CD8-positive, alpha-beta memory T cell (primary cell): Measurements from ENCODE around the gene BTG4. TPM values are rescaled to one million over a fixed set of nuclear protein-coding genes. Genes with fewer than 3 reads are reported as not detected.
A peak's percentile ranks its signal among the peaks of the same experiment; 100 is the strongest.

Experiments
- CTCF ChIA-PET: fragments of 350-600 bp; sonication (Branson Sonifier 250); formaldehyde crosslinking; loops from one replicate; lab custom pipeline; 2021; ENCODE audit warnings: antibody characterized with exemption; lab: Charles Lee
- POLR2A ChIA-PET: fragments of 350-600 bp; sonication (Branson Sonifier 250); formaldehyde crosslinking; loops from one replicate; lab custom pipeline; 2021; ENCODE audit warnings: antibody characterized with exemption; lab: Charles Lee
- DNase-seq, 5 donors: peaks; one replicate each; pipeline versions ENCODE4 v3.0.0 to v3.0.0-alpha.2; 2020 to 2022; ENCODE audit warnings: mixed read lengths in 1 of 5
- H3K27ac ChIP-seq: one replicate; pipeline ENCODE4 v1.7.0; 2013; ENCODE audit warnings: low read depth, mild to moderate bottlenecking, low read length, moderate library complexity
- H3K27me3 ChIP-seq: 2 replicates; pipeline ENCODE4 v1.7.0; 2013; ENCODE audit warnings: low read length, mild to moderate bottlenecking; ENCODE audit not compliant: insufficient read depth, poor library complexity, severe bottlenecking
- H3K36me3 ChIP-seq: 2 replicates; pipeline ENCODE4 v1.7.0; 2013; ENCODE audit warnings: mild to moderate bottlenecking, low read length, moderate library complexity; ENCODE audit not compliant: insufficient read depth
- H3K4me1 ChIP-seq: 2 replicates; pipeline ENCODE4 v1.7.0; 2013; ENCODE audit warnings: mild to moderate bottlenecking, low read length, moderate library complexity; ENCODE audit not compliant: insufficient read depth
- H3K4me3 ChIP-seq: 2 replicates; pipeline ENCODE4 v1.7.0; 2013; ENCODE audit warnings: mild to moderate bottlenecking, low read length
- H3K9me3 ChIP-seq: 2 replicates; pipeline ENCODE4 v1.7.0; 2013; ENCODE audit warnings: mild to moderate bottlenecking, low read length
- H3K27ac Mint-ChIP-seq, 8 donors: one replicate each; pipeline ENCODE4 v1.8.0; 2020 to 2021; ENCODE audit warnings: mixed read lengths in 8 of 8, mild to moderate bottlenecking in 6 of 8, inconsistent platforms in 3 of 8, moderate library complexity in 3 of 8
- H3K27me3 Mint-ChIP-seq, 2 donors: one replicate each; pipeline ENCODE4 v1.8.0; 2020 to 2021; ENCODE audit warnings: mixed read lengths in 2 of 2, mild to moderate bottlenecking in 1 of 2, moderate library complexity in 1 of 2
- H3K36me3 Mint-ChIP-seq, 3 donors: one replicate each; pipeline ENCODE4 v1.8.0; 2020 to 2021; ENCODE audit warnings: mixed read lengths in 3 of 3, inconsistent platforms in 1 of 3, mild to moderate bottlenecking in 1 of 3
- H3K4me1 Mint-ChIP-seq, 3 donors: one replicate each; pipeline ENCODE4 v1.8.0; 2020 to 2021; ENCODE audit warnings: mixed read lengths in 3 of 3, inconsistent platforms in 1 of 3, mild to moderate bottlenecking in 1 of 3
- H3K4me3 Mint-ChIP-seq, 7 donors: one replicate each; pipeline ENCODE4 v1.8.0; 2020 to 2021; ENCODE audit warnings: mixed read lengths in 7 of 7, mild to moderate bottlenecking in 6 of 7, moderate library complexity in 4 of 7, inconsistent platforms in 2 of 7
- H3K9me3 Mint-ChIP-seq, 5 donors: one replicate each; pipeline ENCODE4 v1.8.0; 2020 to 2022; ENCODE audit warnings: mixed read lengths in 5 of 5, mild to moderate bottlenecking in 3 of 5, moderate library complexity in 2 of 5, inconsistent platforms in 1 of 5
- polyA plus RNA-seq: library from polyadenylated mRNA; unstranded; fragments of 300-500 nt; fragmentation: Illumina TruSeq; gene quantifications from one replicate; pipeline ENCODE4 v1.2.3, GENCODE V29; 2021
- total RNA-seq, 2 experiments: library from RNA; stranded (reverse); gene quantifications; one replicate each; pipeline ENCODE4 v1.2.3, GENCODE V29; 2021

Gene BTG4
- total and polyA plus RNA-seq, 3 experiments from 2014 or later: not detected

DNA sequence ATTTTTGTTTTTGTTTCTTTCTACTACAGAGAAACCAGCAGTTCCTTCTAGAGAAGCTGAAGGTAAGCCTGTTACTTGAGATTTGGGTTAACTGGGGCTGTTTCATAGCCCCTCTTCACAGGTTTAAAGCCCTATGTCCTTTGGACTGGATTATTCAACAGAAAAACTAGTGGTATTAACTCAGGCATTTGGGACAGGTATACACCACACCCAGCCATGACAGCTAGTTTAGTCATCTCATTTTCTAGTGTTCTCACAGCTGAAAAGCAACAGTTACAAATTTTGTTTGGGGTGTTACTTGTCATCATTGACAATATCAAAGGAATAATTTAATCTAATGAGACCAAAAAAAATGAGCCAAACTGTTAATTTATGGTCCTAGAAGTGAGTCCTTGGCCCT lies 42.3 kb upstream of the BTG4 start:
- ChIA-PET POLR2A (interaction anchor here (0.6 kb wide), 1 partner anchor 300 kb away, joined by 3 read pairs; no protein-coding TSS in a partner anchor), CTCF (interaction anchor here (1.2 to 1.7 kb wide), 2 partner anchors 9 to 10 kb away, joined by 3 to 5 read pairs; no protein-coding TSS in a partner anchor)
- H3K4me3 Mint-ChIP-seq: no peak overlapping the region

DNA sequence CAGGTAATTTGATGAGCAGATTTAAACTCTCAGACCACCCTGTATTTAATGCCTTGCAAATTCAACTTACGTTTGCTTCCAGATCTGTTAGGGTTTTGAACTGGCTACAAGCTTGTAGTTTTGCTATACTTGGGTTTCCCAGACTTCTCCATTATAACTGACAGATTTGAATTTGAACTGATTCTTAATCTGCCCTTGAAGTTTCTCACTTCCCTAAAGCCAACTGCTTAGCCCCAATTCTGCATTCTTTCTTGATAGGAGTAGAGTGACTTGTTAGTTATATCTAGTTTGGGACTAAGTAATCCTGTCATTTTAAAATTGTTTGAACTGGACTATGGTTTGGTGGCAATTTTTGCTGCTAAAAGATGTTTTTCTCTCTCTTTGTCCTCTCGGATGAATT lies 38.1 kb upstream of the BTG4 start:
- Mint-ChIP-seq H3K36me3 (no peaks in the 10 kb centered on the region), H3K9me3 (peaks cover 0 to 2% (median 0%) of the 10 kb centered on the region in 5 donors), H3K27ac (peak overlapping the region in 1 of 8 donors; percentile 4), H3K4me1 (no peaks in the 10 kb centered on the region), H3K27me3 (peaks cover 13 to 64% of the 10 kb centered on the region in 2 donors), H3K4me3 (no peak overlapping the region)
- CTCF ChIA-PET: interaction anchor here (1.2 kb wide), 1 partner anchor 10 kb away, joined by 3 read pairs; no protein-coding TSS in a partner anchor
- H3K4me3 ChIP-seq: no peak overlapping the region
- no peak for DNase-seq
- no peaks in the 10 kb centered on the region for H3K36me3 ChIP-seq
- H3K27me3 ChIP-seq: no peaks in the 10 kb centered on the region
- POLR2A ChIA-PET: no interaction called here
- no peaks in the 10 kb centered on the region for H3K9me3 ChIP-seq
- H3K4me1 ChIP-seq: no peaks in the 10 kb centered on the region
- H3K27ac ChIP-seq: no peak overlapping the region

More for the DNA sequence above, 42.3 kb upstream of the BTG4 start:
- Mint-ChIP-seq H3K27ac (no peak overlapping the region), H3K4me1 (no peaks in the 10 kb centered on the region), H3K9me3 (peaks cover 3 to 15% (median 4%) of the 10 kb centered on the region in 5 donors), H3K36me3 (peaks cover 0 to 2% (median 0%) of the 10 kb centered on the region in 3 donors), H3K27me3 (peaks cover 6 to 41% of the 10 kb centered on the region in 2 donors)
- Histone ChIP-seq H3K4me3 (no peak overlapping the region), H3K36me3 (no peaks in the 10 kb centered on the region), H3K9me3 (no peaks in the 10 kb centered on the region), H3K4me1 (no peaks in the 10 kb centered on the region), H3K27ac (no peak overlapping the region), H3K27me3 (no peaks in the 10 kb centered on the region)
- no peak for DNase-seq

DNA sequence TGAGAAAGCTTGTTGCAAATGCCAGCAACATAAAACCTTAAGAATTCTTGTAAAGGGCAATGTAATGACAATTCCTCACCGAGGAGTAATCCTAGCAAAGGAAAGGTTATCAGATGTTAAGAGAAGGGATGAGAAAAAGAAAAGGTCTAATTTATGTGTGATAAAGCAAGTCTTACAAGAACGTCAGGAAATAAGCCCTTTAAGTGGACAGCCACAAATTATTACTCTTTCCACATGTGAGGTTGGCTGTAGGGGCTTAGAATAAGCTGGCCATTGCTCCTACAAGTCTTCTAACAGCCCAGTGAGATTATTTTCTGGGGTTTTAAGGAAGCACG lies 37.6 kb upstream of the BTG4 start:
- no peak overlapping the region for H3K27ac ChIP-seq
- Mint-ChIP-seq H3K36me3 (no peaks in the 10 kb centered on the region), H3K27me3 (peaks cover 13 to 65% of the 10 kb centered on the region in 2 donors), H3K4me3 (no peak overlapping the region), H3K4me1 (no peaks in the 10 kb centered on the region), H3K9me3 (no peaks in the 10 kb centered on the region), H3K27ac (no peak overlapping the region)
- no peak overlapping the region for H3K4me3 ChIP-seq
- H3K4me1 ChIP-seq: no peaks in the 10 kb centered on the region
- H3K27me3 ChIP-seq: no peaks in the 10 kb centered on the region
- H3K9me3 ChIP-seq: no peaks in the 10 kb centered on the region
- DNase-seq: no peak
- ChIA-PET CTCF (interaction anchor here (1.2 kb wide), 1 partner anchor 11 kb away, joined by 3 read pairs; no protein-coding TSS in a partner anchor), POLR2A (no interaction called here)
- no peaks in the 10 kb centered on the region for H3K36me3 ChIP-seq

DNA sequence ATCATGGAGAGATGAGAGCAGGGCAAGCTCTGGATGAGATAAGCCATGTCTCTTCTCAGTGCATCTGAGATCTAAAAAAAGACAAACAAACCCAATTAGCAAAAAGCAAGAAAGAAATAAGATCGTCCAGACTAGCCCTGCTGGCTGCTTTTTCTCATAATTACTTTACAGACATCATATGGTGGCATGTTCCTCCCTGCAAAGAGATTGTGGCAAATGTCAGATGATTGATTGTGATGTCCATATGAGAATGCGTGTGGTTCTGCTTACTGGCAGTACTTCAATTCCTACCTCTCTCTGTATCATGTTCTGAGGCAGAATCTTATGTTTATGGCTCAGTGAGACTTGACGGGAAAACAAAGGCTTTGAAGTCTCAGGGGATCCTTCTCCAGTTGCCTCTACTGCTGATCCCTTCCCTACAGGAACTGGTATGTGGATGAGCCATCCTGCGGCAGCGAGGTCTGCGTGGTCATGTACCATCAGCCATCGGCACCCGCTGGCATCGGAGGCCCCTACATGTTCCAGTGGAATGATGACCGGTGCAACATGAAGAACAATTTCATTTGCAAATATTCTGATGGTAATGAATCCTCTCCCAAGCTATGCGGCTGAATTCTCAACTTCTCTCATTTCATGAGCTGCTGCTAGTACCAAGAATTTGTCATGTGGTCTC lies 37.1 kb upstream of the BTG4 start:
- POLR2A ChIA-PET: no interaction called here
- H3K4me3 Mint-ChIP-seq: no peak overlapping the region

DNA sequence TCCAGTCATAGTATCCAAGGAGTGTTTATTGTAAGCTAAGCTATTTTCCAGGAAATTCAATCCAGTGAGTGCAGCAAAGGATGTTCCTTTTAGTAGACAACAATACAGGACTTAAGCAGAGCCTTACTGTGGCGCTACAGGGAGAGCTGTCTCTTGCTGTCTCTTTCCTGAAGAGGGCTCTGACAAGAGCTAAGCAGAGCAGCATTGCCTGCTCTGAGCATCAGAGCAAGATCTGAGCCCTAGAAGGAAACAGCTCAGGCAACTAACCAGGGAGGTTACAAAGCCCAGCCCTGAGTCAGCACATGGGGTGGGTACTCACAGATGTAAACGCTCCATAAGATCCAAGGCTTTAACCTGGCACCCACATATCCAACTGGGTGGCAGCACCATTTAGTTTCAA lies 36.3 kb upstream of the BTG4 start:
- no peak overlapping the region for H3K27ac Mint-ChIP-seq
- no peaks in the 10 kb centered on the region for H3K36me3 Mint-ChIP-seq
- no peak overlapping the region for H3K4me3 Mint-ChIP-seq
- Histone ChIP-seq H3K27me3 (no peaks in the 10 kb centered on the region), H3K36me3 (no peaks in the 10 kb centered on the region), H3K4me3 (no peak overlapping the region), H3K4me1 (no peaks in the 10 kb centered on the region), H3K27ac (no peak overlapping the region), H3K9me3 (no peaks in the 10 kb centered on the region)
- peaks cover 13 to 71% of the 10 kb centered on the region in 2 donors for H3K27me3 Mint-ChIP-seq
- no peak for DNase-seq
- no peaks in the 10 kb centered on the region for H3K4me1 Mint-ChIP-seq
- ChIA-PET POLR2A (no interaction called here), CTCF (no interaction called here)
- no peaks in the 10 kb centered on the region for H3K9me3 Mint-ChIP-seq

More for the DNA sequence above, 37.1 kb upstream of the BTG4 start:
- no peaks in the 10 kb centered on the region for H3K4me1 ChIP-seq
- DNase-seq: no peak
- Mint-ChIP-seq H3K36me3 (no peaks in the 10 kb centered on the region), H3K9me3 (no peaks in the 10 kb centered on the region), H3K27ac (no peak overlapping the region), H3K4me1 (no peaks in the 10 kb centered on the region), H3K27me3 (peaks cover 13 to 68% of the 10 kb centered on the region in 2 donors)
- no peaks in the 10 kb centered on the region for H3K9me3 ChIP-seq
- H3K36me3 ChIP-seq: no peaks in the 10 kb centered on the region
- no peak overlapping the region for H3K4me3 ChIP-seq
- no peak overlapping the region for H3K27ac ChIP-seq
- no peaks in the 10 kb centered on the region for H3K27me3 ChIP-seq
- CTCF ChIA-PET: interaction anchor here (1.2 kb wide), 1 partner anchor 11 kb away, joined by 3 read pairs; no protein-coding TSS in a partner anchor

DNA sequence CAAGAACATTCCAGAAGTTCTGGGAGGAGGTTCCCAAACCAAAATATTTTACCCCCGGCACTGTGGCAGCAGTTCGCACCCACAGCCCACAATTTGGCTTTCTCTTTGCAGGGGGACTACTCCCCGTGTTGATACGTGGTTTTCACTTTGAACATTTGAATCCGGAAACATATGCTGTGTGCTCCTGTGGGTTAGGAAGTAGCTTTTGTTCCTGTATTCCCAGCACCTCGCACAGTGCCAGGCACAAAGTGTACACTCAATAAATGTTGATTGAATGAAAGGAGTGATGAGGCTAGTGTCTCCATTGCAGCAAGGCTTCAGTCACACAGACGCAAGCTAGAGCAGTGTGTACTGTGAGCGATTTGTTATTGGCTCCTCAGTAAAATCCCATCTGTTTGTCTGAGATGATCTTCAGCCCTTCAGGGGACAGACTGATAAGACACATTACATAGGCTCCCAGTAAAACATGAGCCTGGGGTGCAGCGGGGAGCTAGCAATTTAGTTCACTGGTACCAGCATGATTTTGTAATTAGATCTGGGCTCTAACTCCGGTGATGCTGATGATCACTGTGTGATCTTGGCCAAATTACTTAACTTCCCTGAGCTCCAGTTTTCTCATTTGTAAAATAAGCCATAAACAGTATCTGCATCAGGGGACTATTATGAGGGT lies 30.6 kb upstream of the BTG4 start:
- CTCF ChIA-PET: interaction anchor here (1.1 kb wide), 1 partner anchor 10 kb away, joined by 5 read pairs; no protein-coding TSS in a partner anchor
- Histone ChIP-seq H3K9me3 (no peaks in the 10 kb centered on the region), H3K4me1 (peaks cover 26% of the 10 kb centered on the region), H3K36me3 (no peaks in the 10 kb centered on the region), H3K4me3 (no peak overlapping the region), H3K27me3 (peaks cover 24% of the 10 kb centered on the region), H3K27ac (no peak overlapping the region)
- H3K27ac Mint-ChIP-seq: no peak overlapping the region
- peaks cover 39 to 74% of the 10 kb centered on the region in 2 donors for H3K27me3 Mint-ChIP-seq
- peak in 1 of 5 donors; percentile 7 for DNase-seq
- H3K36me3 Mint-ChIP-seq: no peaks in the 10 kb centered on the region
- POLR2A ChIA-PET: no interaction called here
- peaks cover 0 to 2% (median 0%) of the 10 kb centered on the region in 5 donors for H3K9me3 Mint-ChIP-seq
- H3K4me3 Mint-ChIP-seq: peak overlapping the region in 4 of 7 donors; percentile 32 to 80 (median 54)
- peaks cover 14 to 37% (median 23%) of the 10 kb centered on the region in 3 donors for H3K4me1 Mint-ChIP-seq

DNA sequence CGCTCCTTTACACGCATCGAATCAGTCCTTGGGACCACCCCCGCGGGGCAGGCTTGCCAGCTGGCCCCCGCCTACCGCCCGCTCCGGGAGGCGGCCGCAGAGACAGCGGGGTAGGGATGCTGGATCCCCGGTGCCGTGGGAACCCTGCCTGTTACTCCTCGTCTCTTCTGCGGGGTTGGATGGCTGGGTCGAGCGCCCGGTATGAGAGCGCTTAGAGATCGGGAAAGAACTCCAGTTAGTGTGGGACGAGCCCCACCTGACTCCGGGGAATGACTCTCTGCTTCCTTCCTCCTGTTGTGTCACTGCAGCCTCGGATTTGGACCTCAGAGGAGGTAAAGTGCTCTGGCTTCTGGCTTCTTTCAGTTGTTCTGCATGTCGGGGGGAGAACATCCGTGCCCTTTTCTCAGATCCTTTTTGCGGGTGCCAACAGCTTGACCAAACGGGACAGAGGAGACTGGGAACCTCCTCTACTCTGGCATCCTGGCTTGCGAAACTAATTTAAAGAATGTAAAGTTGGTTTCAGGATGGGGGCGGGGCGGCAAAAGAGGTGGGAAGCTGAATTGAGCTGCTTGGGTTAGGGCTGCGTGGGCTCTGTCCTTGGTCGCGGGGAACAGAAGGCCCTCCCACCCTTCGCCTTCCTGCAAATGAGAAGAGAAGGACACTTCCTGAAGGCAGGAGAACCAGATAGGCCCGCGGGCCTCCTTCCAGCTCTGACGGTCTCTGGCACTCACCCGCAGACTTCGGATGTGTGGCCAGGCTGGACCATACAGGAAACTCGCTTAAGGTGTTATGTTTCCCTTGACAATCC lies 29.3 kb upstream of the BTG4 start:
- Histone ChIP-seq H3K4me1 (peaks cover 26% of the 10 kb centered on the region), H3K36me3 (no peaks in the 10 kb centered on the region), H3K27me3 (peaks cover 24% of the 10 kb centered on the region), H3K4me3 (no peak overlapping the region), H3K9me3 (no peaks in the 10 kb centered on the region), H3K27ac (no peak overlapping the region)
- POLR2A ChIA-PET: no interaction called here
- peaks cover 0 to 2% (median 0%) of the 10 kb centered on the region in 5 donors for H3K9me3 Mint-ChIP-seq
- peak in 1 of 5 donors; percentile 10 for DNase-seq
- H3K27ac Mint-ChIP-seq: peak overlapping the region in 1 of 8 donors; percentile 40
- peaks cover 41 to 85% of the 10 kb centered on the region in 2 donors for H3K27me3 Mint-ChIP-seq
- no peaks in the 10 kb centered on the region for H3K36me3 Mint-ChIP-seq
- CTCF ChIA-PET: interaction anchor here (1.3 kb wide), 1 partner anchor 91 kb away, joined by 3 read pairs; no protein-coding TSS in a partner anchor
- peak overlapping the region; percentile 25 to 80 (median 72) for H3K4me3 Mint-ChIP-seq
- H3K4me1 Mint-ChIP-seq: peaks cover 14 to 37% (median 23%) of the 10 kb centered on the region in 3 donors
